HG02759 (cell line): ENCODE data around the gene NLRP1.
A peak's percentile ranks its signal among the peaks of the same experiment; 100 is the strongest.

Source experiments
- ATAC-seq: cut with Tn5 transposase; IDR thresholded peaks from one replicate; pipeline ENCODE4 v1.9.1; 2021; ENCODE audit warnings: mild to moderate bottlenecking, moderate library complexity; ENCODE audit not compliant: unreplicated experiment

The NLRP1 gene

DNA sequence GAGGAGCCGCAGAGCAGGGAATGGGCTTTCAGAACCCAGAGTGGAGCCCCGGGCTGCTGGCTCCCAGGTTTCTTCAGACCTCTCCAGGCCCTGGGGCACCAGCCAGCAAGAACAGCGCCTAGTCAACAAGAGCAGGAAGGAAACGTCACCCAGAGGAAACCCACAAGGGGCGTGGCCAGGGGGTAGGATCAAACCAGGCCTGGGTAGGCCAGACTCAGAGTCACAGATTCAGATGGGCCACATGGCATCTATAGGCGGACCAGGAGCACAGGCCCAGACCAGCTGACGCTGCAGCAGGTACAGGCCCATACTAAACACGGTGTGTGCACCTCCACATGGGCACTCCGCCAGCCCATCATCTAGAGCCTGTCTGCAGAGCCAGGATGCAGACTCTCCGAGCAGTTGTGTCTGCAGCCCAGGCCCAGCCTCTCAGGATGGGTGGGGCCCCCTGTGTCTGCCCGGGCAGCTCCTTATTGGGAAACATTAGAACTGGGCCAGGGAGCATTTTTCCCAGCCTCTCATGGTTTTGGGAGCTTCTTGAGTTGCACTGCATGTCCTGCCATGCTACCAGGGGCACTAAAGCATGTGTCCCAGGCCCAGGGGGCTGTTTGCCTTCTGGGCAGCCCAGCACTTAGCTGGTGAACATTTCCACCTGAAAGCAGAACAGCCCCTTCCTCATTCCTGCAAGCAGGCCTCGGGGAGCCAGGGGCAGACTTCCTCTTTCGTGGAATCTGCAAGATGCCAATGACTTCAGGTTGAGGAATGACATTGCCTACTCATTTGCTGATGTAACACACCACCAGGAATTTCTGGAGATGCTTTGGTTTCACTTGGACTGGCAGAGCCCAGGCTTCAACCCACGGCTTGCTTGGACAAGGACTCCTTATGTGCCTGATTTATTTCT lies at the start of gene NLRP1:
TSS of gene NLRP1 (minus strand) at position 127 of the 904 bp plus-strand sequence. CDS start 552 bp downstream, outside the sequence.
- ATAC-seq: peak; percentile 88

DNA sequence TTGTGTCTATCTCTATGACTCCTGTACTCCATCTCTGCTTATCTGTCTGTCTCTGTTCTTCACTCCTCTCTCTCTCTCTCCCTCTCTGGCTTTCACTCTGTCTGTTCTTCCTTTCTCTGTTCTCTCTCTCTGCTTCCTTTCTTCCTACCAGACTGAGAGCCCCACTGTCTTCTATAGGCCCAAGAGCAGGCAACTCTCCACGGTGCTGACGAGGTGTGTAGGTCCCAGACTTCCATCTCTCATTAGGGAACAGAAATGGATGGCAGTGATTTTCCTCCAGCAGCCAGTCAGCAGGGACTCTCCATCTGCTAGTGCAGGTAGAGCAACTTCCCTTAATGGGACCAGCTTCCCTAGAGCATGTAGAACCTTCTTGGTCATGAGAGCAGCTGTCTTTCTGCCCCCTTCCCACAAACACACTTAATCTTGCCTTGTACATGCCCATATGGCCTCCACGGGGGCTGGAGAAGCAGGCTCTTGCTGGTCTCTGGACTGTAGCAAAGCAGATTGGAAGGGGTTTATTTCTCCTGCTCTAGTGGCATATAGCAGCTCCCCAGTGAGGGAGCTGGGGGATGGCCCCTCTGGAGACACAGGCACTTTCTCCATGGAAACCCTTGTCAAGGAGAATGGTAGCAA lies 47.8 kb upstream of the NLRP1 start:
- ATAC-seq: no peak

DNA sequence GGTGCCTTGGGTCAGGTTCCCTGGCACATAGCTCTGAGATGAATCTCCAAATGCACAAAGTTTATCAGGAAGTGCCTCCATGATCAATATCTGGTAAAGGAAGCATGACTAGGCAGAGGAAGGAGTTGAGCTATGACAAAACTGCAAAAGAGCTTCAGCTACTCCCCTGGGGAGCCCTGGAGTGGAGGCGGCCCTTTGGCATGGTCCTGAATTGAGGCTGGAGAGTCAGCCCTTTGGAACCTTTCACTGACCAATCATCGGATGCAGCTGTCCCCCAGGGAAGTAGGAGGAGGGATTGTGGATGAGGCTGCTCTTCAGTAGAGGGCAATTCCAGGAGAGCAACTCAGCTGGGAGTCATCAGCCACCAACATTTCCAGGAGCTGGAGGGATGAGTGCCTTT lies 46.1 kb upstream of the NLRP1 start:
- ATAC-seq: no peak

DNA sequence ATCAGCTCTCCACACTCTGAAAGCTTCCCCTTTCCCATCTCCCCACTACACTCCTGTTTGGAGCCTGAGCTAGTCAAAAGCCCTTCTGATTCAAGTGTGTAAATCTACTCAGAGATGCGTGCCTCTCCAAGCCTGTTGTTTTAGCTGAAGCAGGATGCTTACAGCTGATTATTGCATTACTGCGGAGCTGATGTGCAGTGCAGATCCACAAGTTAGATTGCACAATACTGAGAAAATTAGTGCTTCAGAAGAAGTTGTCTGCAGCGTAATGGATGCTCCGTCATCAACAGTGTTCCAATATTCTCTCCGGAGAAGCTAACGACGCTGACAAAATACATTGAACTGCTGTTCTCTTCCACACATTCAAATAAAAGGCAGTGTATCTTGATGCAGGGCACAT lies 44.8 kb upstream of the NLRP1 start:
- ATAC-seq: no peak

DNA sequence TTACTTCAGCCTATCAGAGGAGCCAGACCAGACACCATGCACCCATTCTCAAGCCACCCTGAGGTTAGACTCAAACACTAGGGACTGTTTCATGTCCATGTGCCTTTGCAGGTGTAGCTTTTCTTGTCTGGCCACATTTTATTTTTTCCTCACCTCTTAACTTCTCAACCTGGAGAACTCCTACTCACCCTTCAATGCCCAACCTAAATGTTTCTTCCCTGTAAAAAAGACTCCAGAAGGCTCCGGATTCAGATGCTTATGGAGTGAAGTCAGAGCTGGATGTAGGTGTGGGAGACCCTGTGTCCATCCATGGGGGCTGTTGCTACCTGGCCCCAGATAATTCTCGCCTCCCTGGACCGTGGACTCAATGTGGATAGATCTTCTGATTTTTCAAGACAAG lies 44.0 kb upstream of the NLRP1 start:
- no peak for ATAC-seq

DNA sequence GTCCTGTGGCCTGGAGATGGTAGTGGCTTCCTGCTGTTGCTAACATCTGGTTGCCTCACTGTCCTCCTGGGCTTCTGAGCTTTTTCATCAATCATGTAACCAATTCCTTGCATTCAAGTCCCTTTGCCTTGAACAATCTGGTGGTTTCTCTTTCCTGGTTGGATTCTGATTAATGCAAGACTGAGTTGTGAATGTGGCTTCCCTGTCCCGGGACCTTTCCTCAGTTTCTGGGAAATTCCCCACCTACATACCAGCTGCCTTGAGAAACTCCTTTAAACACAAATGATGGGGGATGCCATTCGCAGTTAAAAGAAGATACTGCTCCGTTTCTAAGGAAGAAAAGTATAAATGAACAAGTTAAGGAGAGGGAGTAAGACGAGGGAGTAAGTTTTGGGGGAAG lies 39.9 kb upstream of the NLRP1 start:
- no peak for ATAC-seq

DNA sequence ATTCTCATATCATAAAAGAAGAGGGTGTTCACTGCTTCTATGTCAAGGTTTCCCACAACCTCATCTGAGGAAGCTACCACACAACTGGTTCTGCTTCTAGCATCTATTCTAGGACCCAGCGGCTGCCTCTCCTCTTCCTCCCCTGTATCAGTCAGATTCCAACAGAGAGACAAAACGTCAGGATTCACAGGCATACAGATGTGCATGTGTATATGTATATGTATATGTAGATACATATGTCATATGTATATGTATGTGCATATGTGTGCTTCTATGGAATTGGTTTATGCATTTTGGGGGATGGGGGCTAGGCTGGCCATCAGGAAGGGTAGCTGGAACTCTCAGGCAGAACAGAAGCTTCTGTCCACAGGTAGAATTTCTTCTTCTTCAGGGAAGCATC lies 37.4 kb upstream of the NLRP1 start:
- no peak for ATAC-seq

DNA sequence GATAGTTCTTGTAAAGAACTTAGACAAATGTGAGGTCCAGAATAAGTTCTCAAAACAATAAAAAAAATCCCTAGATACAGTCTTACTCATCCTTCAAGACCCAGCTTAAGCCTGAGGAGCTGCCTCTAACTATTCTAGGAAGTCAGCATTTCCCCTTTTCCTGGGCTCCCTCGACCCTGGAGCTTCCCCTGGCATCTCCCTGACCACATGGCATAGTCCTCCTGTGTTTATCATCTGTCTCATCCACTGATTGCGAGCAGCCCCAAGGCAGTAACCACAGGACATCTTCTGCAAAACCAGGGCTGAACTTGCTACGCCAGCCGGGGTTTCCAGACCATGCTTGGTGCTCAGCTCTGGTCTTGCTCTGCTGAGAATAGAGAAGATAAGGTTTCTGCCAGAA lies 36.7 kb upstream of the NLRP1 start:
- ATAC-seq: no peak

DNA sequence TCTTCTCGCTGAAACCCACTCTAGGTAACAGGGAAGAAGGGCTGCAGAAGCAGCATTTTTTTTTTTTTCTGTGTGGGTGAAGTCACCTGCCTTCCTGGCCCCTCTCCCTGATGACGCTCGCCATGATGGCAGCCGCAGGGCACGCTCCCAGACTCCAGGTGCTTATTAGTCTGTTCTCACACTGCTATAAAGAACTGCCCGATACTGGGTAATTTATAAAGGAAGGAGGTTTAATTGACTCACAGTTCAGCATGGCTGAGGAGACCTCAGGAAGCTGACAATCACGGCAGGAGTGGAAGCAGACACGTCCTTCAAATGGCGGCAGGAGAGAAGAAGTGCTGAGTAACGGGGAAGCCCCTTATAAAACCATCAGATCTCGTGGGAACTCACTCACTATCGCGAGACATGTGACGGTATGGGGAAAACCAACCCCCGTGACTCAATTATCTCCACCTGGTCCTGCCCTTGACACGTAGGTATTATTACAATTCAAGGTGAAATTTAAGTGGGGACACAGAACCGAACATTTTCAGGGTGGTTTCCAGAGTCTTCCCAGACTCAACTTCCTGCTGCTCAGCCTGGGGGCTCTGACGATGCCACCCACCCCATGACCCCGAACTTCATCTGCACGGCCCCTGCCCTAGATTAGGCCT lies 34.9 kb upstream of the NLRP1 start:
- ATAC-seq: no peak

DNA sequence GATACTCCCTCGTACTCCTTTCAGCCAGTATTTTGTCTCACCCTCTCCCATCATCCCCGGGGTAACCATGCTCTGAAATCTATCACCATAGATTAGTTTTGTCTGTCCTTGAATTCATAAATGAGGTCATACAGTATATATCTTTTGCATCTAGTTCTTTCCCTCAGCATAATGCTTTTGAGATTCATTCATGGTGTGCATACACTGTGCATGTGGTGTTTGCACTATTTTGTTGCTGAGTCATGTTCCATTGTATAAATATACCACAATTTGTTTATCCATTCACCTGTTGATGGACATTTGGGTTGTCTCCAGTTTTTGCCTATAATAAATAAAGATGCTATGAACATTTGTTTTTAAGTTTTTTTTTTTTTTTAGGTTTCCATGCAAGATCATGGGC lies 34.2 kb upstream of the NLRP1 start:
- no peak for ATAC-seq

DNA sequence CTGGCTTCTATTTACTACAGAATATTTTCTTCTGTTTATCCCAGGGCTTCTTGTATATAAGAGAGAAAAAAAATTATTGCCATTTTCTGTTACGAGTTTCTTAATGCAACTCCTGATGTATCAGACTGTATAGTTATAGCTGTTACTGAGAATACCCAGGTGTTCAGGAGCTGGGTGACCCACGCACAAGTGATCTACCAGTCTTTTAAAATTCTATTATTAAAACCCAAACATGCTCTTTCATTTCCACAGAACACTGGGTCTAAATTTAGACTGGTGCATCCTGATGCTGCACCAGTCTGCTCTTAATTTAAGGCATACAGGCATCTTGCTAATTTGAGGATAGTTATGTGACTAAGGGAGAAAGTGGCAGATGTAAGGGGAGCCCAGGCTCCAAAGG lies 31.2 kb upstream of the NLRP1 start:
- ATAC-seq: no peak

DNA sequence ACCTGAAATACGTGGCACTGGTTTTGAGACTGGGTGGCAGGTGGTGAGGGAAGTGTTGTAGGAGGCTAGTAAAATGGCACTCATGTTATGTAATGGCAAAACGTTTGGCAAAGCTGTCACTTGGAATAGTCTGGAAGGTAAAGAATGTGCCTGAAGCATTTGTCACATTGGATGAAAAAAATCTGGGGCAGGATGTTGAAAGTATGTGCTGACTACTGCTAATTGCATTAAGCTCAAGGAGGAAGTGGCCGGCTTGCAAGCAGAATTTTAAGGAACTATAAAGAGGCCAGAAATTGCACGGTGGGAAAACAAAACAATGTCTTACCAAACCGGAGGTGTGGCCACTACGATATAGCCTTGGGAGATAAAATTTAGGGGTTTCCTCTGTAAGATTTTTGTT lies 26.6 kb upstream of the NLRP1 start:
- no peak for ATAC-seq

DNA sequence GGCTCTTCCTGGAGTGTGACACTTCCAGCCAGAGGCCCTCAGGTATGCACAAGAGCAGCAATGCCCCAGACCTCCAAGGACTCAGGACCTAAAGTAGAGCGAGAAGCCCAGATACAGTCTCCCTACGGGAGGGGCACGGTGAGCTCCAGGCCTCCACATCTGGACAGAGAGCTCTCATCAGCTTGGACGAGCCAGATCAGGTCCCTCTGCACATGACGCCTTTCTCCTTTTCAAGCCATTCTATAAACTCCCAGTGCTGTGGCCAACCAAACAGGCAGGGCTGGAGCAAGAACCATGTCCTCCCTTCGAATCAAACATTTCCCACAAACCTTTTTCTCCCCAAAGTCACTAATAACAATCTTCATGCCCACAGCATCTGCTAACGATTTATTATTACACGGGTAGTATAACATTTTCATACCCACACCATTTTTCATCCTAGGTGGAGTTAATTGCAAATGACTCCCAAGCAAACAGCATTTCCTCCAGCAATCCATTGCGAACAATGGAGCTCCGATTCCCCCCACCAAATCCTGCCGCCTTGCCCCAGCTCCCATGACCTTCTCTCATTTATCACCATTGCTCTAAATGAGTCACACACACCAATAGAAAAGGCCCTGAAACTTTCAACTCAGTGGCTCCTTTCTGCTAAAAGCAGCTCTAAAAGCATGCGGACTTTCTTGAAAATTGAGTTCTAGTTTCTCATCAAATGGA lies 24.2 kb upstream of the NLRP1 start:
- no peak for ATAC-seq

DNA sequence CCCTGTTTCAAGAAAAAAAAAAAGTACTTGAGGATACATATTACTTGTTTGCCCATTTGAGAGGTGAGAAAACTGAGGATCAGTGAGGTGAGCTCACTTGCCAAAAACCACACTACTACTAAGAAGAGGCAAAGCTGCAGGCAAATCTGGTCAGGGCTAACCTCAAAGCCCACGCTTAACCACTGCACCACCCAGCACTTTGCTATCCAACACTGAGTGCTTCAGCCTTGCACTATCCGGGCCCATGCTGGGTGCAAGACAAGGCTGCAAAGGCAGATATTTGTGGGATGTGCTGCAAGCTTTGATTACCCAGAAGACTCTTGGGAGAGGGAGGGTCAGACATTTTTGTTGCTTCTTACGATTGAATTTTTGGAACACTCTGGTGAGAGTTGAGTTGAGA lies 23.6 kb upstream of the NLRP1 start:
- no peak for ATAC-seq

DNA sequence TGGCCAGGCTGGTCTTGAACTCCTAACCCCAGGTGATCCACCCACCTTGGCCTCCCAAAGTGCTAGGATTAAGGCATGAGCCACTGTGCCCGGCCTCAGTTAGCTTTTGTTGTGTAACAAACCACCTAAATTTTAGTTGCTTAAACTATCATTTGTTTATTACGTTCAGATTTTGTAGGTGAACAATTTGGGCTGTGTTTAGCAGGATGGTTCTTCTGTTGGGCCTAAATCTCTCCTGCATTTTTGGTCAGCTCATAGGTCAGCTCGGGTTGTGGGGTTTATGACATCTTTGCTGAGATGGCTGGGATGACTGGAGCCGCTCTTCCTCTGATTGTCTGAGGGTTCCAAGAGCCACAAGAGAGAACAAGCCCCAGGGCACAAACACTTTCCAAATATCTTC lies 21.1 kb upstream of the NLRP1 start:
- ATAC-seq: no peak

DNA sequence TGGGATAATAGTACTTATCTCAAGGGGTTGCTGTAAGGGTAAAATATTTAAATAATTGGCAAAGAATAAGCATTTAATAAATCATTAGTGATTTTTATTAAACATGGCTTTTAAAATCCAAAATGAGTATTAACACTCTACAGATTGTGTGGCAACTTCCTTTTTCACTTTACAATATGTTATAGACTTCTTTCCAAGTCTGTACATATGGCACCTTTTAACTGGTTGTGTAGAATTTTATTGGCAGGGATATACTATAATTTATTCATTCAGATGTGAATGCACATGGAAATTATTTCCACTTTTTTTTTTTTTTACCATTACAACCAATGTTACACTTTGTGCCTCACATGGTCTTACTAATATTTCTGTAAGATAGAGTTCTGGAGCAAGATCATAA lies 15.7 kb upstream of the NLRP1 start:
- no peak for ATAC-seq

DNA sequence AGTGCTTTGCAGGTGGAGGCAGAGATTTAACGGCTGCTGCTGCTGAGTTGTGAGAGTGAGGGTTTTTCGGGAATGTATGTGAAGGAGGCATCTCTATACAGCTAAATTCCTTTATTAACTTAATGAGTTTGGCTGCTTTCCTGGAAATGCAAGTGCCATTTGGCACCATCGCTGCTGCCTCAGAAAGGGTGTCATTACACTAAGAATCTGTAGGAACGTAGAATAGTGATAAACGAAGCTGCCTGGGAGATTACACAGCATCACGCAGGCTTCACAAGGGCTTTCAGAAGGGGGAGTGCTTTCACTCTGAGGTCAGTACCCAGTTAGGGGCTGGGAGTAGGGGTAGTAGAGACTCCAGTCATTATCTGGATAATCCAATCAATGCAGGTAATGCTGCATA lies 14.1 kb upstream of the NLRP1 start:
- ATAC-seq: no peak

DNA sequence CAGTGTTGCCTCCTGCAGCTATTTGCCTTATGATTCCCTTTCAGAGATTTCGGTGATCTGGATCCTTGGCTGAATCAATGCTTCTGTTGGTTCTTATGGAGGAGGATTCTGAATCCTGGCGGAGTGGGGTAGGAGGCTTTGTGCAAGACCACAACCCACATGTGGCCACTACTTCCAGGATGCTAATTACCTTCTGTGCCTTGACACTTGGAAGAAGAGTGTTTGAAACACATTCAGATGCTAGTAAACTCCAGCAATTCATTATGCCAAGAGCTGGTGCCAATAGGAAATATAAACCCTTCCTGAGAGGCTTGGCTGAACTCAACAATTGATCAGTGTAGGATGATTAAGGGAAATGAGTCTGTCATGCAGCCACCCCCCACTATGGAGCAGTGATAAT lies 12.1 kb upstream of the NLRP1 start:
- ATAC-seq: no peak

DNA sequence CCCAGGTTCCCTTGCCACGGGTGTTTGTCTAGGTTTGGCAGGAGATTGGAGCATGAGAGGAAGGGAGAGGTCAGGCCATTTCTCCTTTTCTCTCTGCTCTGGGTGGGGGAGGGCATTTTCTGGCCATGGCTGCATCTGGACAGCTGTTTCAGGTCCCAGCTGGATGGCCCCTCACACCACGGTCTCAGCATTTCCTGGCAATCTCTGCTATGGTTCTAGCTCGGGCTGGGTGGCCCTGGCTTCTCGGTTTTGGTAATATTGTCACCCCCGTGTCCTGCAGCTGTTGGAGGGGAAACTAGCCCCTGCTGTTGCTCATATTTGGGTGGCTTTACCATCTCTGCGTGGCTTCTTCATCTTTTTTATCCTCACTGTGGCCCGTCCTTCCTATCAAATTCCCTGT lies 11.5 kb upstream of the NLRP1 start:
- no peak for ATAC-seq

DNA sequence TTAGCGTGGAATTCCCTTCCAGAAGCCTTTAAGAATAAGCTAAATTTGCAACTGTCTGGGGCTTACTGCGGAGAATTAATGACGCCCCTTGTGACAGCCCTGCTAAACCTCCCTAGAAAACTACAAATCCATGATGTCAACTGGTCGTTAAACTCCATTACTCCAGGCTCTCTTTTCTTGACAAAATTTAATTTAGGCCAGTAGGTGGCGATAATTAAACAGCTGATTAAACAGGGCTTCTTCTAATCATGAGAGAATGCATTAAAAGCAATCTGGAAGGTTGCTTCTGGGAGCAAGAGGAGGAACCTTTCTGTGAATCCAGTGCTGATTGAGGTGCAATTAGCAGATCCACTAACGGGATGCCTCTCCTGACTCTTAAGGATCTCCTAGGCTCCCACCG lies 8.1 kb upstream of the NLRP1 start:
- no peak for ATAC-seq

DNA sequence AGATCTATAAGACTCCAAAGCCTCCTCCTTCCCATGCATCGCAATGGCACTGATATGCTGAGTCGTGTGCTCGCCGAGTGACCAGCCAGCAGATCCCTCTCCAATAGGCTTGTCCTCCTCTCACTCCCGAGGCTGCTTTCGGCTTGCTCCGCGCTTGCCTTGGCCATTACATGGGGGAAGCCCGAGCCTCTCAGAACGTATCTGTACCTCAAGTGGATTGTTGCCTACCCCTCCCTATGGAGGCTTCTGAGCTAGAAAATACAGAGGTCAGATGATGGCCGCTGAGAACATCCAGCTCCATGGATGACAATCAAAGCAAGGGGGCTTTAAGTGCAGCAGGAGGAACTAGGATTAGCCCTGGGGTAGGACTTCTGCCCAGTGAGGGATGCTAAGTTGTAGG lies 7.7 kb upstream of the NLRP1 start:
- no peak for ATAC-seq
